GM18907 (cell line): Measurements from ENCODE around the gene IL36B.
"Not testable (repeated sequence)": the region's sequence is repeated elsewhere in the genome, so short reads cannot be mapped to it uniquely, and the experiment has no call there.

Source experiments
- ATAC-seq: cut with Tn5 transposase; IDR thresholded peaks from one replicate; pipeline ENCODE4 v1.9.1; 2021; ENCODE audit warnings: mild to moderate bottlenecking, moderate library complexity; ENCODE audit not compliant: unreplicated experiment

Gene IL36B

DNA sequence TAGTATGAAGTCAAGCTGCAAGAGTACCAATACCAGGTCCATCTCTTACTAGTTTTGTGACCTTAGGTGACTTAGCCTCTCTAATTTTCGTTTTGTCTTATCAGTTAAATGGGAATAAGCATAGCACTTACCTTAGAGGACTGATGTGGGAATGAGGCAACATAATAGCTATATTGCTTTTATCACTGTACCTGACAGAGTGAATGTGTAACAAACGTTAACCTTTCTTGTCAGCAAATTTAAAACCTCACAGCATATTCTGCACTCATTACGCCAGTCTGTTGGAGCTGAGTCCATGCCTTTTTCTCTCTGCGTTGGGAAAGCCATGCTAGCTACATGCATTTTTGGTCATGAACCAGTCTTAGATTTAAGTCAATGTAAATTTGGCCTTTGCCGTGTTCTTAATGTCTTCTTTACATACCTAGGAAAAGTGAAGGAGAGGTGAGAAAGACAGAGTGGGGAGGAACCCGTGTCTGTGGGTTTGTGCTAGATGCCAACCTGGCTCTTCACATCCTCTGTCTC, at the start of gene IL36B:
TSS of gene IL36B (minus strand) at position 472 of the 522 bp plus-strand sequence.
- no peak for ATAC-seq

DNA sequence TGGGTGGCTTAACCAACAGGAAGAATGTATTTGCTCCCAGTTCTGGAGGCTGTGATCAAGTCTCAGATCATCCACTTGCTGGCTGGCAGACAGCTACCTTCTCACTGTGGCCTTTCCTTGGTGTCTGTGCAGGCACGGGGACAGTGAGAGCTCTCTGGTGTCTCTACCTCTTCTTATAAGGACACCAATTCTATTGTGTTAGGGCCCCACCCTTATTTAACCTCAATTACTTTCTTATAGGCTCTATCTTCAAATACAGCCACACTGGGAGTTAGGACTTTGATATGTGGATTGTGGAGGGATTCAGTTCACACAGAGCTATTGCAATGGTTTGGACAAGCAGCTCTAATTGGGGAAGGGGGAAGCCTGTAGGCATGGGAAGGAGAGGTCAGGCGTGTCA, 49.5 kb upstream of the IL36B start:
- ATAC-seq, result no peak

DNA sequence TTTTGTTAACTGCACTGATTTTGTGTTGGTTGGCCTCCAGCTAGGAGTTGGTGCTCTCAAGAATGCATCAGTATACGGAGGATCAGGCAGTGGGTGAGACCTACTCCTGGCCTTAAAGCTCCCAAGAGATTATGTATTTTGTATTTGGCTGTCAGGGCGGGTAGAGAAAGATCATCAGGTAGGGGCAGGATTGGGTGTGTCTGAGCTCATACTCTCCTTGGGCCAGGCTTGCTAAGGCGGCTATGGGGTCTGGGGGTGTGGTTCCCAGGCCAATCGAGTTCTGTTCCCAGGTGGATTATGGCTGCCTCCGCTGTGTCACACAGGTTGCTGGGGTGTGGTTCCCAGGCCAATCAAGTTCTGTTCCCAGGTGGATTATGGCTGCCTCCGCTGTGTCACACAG, 45.9 kb upstream of the IL36B start:
- ATAC-seq, result no peak

DNA sequence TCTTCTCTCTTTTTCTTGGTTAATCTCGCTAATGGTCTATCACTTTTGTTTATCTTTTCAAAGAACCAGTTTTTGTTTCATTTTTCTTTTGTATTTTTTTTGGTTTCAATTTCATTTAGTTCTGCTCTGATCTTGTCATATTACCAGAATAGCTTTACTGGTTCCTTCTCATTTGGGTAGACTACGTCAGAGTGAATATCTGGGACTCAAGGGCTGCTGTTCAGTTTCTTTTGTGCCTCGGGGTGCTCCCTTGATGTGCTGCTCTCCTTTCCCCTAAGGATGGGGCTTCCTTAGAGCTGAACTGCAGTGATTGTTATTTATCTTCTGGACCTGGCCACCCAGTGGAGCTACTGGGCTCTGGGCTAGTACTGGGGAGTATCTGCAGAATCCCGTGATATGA, 45.4 kb upstream of the IL36B start:
- ATAC-seq, result peak; percentile 49

DNA sequence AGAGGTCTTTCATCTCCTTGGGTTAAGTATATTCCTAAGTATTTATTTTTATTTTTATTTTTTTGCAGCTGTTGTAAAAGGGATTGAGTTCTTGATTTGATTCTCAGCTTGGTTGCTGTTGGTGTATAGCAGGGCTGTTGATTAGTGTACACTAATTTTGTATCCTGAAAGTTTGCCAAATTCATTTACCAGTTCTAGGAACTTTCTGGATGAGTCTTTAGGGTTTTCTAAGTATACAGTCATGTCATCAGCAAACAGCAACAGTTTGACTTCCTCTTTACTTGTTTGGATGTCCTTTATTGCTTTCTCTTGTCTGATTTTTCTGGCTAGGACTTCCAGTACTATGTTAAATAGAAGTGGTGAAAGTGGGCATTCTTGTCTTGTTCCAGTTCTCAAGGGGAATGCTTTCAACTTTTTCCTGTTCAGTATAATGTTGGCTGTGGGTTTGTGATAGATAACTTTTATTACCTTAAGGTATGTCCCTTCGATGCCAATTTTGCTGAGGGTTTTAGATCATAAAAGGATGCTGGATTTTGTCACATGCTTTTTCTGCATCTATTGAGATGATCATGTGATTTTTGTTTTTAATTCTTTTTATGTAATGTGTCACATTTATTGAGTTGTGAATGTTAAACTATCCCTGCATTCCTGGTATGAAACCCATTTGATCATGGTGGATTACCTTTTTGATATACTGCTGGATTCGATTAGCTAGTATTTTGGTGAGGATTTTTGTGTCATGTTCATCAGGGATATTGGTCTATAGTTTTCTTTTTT, 44.4 kb upstream of the IL36B start:
- ATAC-seq, result not testable (repeated sequence)

DNA sequence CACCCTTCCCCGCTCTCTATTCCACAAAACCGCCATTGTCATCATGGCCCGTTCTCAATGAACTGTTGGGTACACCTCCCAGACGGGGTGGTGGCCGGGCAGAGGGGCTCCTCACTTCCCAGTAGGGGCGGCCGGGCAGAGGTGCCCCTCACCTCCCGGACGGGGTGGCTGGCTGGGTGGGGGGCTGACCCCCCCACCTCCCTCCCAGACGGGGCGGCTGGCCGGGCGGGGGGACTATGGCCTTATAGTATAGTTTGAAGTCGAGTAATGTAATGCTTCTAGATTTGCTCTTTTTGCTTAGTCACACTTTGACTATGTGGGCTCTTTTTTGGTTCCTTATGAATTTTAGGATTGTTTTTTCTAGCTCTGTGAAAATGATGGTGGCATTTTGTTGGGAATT, 43.6 kb upstream of the IL36B start:
- not testable (repeated sequence) for ATAC-seq

DNA sequence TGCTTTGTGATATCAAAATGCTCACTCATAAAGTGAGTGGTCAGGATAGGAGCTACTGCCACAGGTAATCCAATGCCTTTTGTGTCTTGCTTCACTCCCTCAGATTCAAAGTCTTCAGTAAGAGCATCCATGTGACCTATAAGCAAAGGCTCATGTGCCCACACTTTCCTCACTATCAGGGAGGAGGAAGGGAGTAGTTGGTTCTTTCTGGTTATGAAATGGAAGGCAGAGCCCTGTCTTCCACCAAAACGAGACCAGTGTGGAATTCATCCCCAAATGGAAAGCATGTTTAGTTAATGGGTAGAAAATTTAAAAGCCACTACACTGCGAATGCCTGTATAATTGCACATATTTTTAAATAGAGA, 40.9 kb upstream of the IL36B start:
- no peak for ATAC-seq

DNA sequence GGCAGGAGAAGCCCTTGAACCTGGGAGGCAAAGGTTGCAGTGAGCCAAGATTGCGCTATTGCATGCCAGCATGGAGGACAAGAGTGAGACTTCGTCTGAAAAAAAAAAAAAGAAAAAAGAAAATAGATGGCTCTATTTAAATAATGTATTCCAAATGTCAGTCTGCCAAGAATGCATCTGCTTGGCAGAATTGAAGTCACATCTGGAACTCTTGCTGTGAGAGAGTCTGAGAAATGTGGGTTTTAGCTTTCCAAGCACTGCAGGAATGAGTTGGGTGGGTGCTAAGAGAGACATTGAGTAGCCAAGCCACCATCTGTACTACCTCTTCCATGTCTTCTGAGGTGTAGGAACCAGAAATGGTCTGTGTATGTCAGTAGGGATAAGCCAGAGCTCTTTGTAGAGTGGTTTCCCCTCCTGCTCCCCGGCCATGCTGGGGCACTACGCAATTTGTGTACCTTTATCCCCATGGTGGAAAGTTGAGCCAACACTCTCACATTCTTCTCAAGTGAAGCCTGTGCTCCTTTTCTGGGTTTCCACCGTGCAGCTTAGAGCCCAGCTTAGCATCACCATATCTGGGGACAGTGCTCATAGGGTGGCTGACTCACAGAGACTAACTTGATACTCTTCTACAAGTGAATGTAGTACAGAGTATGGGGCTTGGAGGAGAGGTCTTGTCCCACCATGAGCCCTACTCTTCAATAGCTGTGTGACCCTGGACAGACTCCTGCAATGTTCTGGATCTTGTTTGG, 40.4 kb upstream of the IL36B start:
- ATAC-seq, result no peak

DNA sequence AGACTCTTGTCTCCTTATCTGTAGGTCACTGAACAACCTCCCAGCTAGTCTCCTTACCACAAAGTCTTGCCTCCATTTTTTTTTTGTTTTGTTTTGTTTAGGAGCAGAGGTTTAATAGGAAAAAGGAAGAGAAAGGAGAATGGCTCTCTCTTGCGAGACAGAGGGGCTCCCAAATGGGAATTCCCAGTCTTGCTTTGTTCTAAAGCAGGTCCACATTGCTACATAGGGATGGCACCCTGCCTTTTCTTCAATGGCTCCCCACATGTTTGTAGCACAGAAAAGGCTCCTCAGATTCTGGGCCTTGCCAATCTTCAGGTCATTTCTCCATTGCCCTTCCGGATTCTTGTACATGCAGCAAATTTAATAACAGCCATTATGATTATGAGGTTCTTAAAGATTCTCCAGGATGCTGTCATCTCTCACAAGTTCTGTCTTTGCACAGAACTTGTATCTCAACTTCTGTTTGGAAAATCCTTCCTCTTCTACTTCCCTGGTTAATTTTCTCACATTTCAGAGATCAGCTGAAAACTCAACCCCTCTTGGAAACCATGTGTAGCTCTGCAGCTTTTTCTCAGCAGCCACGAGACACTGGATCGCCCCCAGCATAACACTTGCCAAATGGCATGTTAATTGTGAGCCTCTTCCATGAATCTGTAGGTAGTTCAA, 38.7 kb upstream of the IL36B start:
- ATAC-seq, result no peak

DNA sequence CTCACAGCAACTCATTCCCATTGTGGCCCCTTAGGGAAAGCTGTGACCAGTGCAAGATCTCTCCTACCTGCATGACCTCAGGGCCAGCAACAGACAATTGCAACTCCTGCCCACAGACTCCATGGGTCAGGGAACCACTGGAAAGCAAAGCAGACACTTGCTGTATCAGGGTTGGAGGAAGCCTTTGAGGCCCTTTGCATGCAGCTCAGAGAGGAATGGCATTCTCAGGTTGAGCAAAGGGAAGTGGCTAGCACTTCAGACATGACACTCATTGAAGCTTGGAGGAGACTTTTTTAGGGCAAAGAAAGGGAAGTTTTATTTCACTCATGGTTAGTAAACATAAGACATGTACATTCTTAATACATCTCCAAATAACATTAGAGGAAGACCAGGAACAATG, 37.2 kb upstream of the IL36B start:
- no peak for ATAC-seq

DNA sequence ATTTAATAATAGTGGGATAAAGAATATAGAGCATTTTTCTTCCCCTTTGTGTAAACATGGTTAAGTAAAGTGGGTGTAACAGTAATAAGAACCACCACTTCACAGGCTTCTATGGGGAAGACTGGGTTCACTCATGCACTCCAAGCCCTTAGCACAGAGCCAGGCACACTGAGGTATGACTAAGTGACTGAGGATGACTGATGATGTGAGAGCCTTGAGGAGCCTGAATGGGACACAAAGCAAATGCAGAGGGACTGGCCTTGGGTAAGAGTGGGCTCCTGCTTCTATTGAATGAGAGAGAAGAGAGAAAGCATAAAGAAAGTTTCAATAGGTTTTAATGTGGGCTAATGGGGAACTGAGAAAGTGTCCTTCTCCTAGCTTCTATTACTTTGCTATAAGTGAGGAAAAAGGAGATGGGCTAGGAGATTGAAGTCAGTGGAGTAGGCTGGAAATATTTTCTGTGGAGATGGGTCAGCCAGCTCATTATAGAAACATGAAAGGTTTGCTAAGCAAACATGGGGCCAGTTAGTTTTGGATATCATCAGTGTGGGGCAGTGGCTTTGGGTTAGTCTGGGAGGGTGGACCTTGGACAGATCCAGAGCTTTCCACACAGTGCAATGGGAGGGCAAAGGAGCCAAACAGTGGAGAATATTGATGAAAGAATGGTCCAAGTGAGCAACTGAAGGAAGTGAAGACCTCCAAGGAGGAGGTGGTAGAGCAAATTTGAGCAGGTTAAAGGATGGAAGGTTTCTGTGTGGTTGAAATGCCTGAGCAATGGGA, 35.7 kb upstream of the IL36B start:
- no peak for ATAC-seq

DNA sequence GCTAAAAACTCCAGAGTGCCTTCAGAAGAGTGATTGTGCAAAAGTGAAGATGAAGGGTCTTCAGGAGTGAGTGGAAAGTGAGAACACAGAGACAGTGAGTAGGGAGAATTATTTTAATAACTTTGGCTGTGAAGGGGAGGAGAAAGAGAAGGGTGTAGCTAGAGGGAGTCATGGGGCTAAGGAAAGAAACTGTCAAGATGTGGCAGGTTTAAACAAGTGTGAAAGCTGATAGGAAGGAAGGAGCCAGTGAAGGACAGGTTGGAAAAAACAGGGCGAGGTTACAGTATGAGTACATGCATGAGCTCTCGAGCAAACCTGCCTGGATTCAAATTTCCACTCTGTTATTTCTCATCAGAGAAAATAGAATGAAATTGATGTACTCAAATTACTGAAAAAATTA, 32.9 kb upstream of the IL36B start:
- ATAC-seq, result no peak

DNA sequence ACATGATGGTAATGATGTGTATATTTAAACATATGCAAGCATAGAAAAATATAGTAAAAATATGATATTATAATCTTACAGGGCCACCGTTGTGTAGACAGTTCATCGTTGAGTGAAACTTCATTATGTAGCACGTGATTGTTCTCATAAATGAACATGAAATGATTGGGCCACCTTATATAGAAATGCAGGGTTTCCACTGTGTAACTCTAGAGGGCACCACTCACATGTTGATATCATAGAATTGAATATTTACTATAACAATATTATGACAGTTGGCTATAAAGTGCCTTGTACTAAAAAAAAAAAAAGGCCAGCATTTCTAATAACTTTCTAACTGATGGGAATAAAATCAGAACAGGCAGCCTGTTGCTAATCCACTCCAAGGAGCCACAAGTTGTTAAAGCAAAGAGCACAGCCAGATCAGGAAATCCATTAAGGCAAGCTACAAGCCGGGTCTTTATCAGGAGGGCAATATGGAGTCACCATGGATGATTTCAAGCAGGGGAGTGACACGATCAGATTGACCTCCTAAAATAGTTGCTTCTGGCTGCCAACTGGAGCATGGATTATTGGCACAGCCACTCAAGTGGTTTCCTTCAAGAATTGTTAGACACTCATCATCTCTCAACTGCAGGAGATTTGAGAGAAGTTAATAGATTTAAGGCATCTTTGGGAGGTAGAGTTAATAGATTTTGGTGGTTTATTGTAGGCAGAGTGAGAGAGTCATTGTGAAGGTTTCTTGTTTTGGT, 31.8 kb upstream of the IL36B start:
- ATAC-seq, result no peak

DNA sequence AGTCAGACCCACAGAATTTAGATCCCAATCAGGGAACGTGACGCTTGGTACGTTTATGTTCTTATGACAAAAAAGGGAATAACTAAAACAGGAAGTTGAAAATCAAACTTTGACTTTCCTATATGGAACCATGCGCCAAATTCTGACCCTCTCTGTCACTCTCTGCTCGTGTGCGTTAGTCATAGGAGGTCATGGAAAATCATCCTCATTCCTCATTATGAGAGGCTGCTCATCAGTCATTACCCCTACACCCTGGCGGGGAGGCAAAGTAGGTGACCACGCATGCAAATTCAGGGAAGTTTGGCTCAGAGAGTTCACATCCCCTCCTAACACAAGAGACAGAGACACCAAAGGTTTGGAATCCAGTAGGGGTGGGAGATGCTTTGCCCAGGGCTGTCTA, 30.6 kb upstream of the IL36B start:
- no peak for ATAC-seq

DNA sequence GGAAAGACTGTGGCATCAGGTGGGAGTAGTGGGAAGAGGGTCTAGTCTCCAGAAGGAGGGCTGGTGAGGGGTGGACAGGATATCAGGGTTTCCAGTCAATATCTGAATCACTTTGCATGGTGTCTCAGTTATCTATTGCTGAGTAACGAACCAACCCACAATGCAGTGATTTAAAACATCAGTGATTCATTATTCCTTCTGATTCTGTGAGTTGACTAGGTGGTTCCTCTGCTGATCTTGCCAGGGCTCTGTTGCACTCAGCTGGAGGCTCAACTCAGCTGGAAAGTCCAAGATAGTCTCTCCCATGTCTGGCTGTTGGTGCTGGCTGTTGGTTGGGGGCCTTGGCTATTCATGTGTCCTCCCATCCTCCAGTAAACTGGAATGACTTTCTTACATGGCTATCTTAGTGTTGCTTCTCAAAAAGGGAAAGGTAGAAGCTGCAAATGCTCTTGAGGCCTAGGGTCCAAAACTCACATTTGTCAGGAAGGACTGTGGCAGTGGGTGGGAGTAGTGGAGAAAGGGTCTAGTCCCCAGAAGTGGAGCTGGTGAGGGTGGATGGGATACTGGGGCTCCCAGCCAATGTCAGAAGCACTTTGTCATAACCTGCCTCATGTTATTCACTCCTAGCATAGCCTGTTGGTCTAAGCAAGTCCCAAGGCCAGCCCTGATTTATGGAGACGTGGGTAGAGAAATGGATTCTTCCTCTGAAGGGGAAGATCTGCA, 29.0 kb upstream of the IL36B start:
- ATAC-seq, result no peak

DNA sequence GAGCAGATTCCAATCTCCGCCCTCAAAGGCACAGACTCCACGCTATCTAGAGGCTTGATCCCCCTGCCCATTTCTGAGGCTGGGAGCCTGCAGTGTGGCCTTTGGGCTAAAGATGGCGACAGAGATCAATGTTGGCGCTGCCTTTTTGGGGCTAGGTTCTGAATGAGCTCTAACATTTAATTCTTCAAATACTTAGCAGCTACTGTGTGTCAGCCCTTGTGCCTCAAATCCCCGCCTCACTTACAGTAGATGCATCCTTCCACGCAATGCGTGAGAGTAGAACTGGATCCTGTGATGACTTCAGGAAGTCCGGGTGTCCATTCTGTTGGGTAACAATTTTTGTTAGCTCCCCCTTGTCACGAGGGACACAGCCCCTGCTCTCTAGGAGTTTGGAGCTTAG, 27.5 kb upstream of the IL36B start:
- peak; percentile 46 for ATAC-seq

DNA sequence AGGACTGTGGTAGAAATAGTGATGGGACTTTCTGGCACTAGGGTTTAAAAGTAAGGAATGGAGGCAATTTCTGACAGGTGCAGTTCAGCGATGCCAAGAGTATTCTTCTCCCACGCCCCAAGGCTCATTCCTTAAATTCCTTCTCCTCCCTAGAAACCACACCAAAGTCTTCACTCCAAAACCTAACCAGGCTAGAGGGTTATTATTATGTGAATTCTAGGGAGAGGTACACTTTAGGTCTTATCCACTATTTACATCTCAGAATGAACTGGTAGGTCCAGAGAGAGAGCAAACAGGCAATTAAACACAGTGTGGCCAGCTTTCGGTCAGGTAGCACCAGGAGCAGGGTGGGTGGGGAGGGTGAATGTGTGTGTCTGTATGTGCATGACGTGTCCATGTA, 26.5 kb upstream of the IL36B start:
- no peak for ATAC-seq

DNA sequence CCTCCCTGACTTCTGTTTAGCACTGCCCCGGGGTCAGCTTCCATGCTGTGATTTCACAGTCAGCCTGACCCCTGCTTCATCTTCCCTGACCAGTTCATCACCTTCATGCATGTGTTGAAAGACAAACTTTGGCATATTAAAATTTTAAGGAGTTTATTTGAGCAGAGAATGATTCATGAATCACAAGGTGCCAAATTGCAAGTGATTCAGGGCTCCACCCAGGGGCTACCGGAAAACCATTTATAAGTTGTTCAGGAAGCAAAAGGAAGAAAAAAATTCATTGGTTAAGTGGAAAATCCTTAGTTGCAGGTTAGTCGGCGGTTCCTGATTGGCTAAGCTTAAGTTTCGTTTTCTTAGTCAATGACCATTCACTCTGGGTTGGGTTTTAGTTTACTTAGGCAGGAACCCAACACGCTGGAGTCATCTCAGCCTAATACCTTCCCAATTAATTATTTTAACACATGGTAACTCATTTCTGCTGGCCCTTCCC, 25.7 kb upstream of the IL36B start:
- no peak for ATAC-seq

DNA sequence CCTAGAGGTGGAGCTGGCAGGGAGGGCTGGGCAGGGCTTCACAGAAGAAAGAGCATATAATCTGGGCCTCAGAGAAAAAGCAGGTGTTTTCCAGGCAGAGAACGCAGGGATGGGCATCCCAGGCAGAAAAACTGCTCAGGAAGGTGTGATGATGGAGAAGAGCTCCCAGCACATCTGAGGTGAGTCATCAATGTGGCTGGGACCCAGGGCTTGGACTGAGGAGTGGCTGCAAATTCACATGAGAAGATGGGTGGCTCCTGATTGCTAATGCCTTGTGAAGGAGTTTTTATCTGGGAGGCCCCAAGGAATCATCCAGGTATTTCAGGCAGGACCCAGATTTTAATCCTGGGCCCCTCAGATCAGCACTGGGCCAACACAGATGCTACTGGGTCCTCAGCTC, 25.3 kb upstream of the IL36B start:
- ATAC-seq, result no peak
